Measurements from ENCODE around the gene REXO4. TPM values are rescaled to one million over a fixed set of nuclear protein-coding genes. Genes with fewer than 3 reads are reported as not detected.

REXO4 gene
- total and polyA plus RNA-seq, 2 of the 4 experiments (the other 2 are of a cell fraction), result 16.1 to 21.8 TPM

GRCh38 chr9:133370685-133371084, 47.1 kb downstream of the REXO4 start:
- H4K20me1 ChIP-seq (ENCODE audit: insufficient read depth, low read length), result peaks cover 96% of the 10 kb centered on the region
- no peak overlapping the region for H2BK15ac ChIP-seq (ENCODE audit: low read depth, low read length)
- no peak overlapping the region for H4K8ac ChIP-seq (ENCODE audit: low read depth in 2 of 2, low read length in 2 of 2)
- no peak overlapping the region for H2BK120ac ChIP-seq (ENCODE audit: low read depth, low read length)
- no peak for ATAC-seq (ENCODE audit: low read depth)
- H3K4ac ChIP-seq (ENCODE audit: low read depth, low read length), result no peak overlapping the region
- dilution Hi-C loops (cut with HindIII; ENCODE audit: low sequenced_read_pairs, unreplicated experiment) (no loop called here), in situ Hi-C loops (cut with MboI; ENCODE audit: low sequenced_read_pairs) (no loop called here), intact Hi-C loops (cut with micrococcal nuclease) (no loop called here)
- H3K27ac ChIP-seq (ENCODE audit: insufficient read depth, low read length), result no peak overlapping the region
- H2AFZ ChIP-seq (replicated peaks; ENCODE audit: low read length, poor library complexity), result no peak overlapping the region
- no peak overlapping the region for H3K4me3 ChIP-seq (ENCODE audit: insufficient read depth, low read depth, low read length)
- ChIA-PET CTCF (no interaction called here), POLR2A (ENCODE audit: unreplicated experiment) (no interaction called here)
- H3K9me3 ChIP-seq (ENCODE audit: control insufficient read depth, insufficient read depth, low read length), result no peaks in the 10 kb centered on the region
- no peak overlapping the region for H3K56ac ChIP-seq (ENCODE audit: extremely low read depth, insufficient read depth, low read length)
- H3K9ac ChIP-seq (ENCODE audit: low read depth, low read length), result no peak overlapping the region
- no peaks in the 10 kb centered on the region for H3K27me3 ChIP-seq (ENCODE audit: control insufficient read depth, insufficient read depth, low read length)
- H3K14ac ChIP-seq (replicated peaks; ENCODE audit: low read depth, low read length), result no peak overlapping the region
- H3K9me1 ChIP-seq (ENCODE audit: insufficient read depth, low read length), result peaks cover 32% of the 10 kb centered on the region
- peaks cover 13 to 60% of the 10 kb centered on the region in 2 experiments for H3K79me1 ChIP-seq (ENCODE audit: low read depth in 1 of 2, low read length in 2 of 2)
- no peak overlapping the region for H3K18ac ChIP-seq (ENCODE audit: low read depth, low read length)
- DNase-seq, result no peak
- H3K4me2 ChIP-seq (ENCODE audit: low read depth, low read length), result no peak overlapping the region
- H2BK5ac ChIP-seq (ENCODE audit: low read depth, low read length, poor library complexity, severe bottlenecking), result no peak overlapping the region
- no peak overlapping the region for H4K91ac ChIP-seq (ENCODE audit: insufficient read depth, low read depth, low read length)
- peaks cover 12% of the 10 kb centered on the region for H3K4me1 ChIP-seq (ENCODE audit: control insufficient read depth, insufficient read depth, low read length)
- no peak overlapping the region for H4K5ac ChIP-seq (ENCODE audit: low read depth, low read length)
- no peak overlapping the region for H3K23ac ChIP-seq (ENCODE audit: low read depth, low read length)
- 100% methylated on average over 3 of the region's 9 CpGs; no CpG with 5 or more reads in 1 of the 2 experiments for WGBS, 2 experiments (ENCODE audit: extremely low coverage in 2 of 2, insufficient read length in 1 of 2)
- H2BK20ac ChIP-seq (ENCODE audit: low read depth, low read length), result no peak overlapping the region
- peaks cover 67% of the 10 kb centered on the region for H3K36me3 ChIP-seq (ENCODE audit: control insufficient read depth, insufficient read depth, low read length)
- TF ChIP-seq CHD1 (IDR thresholded peaks at IDR 0.05; ENCODE audit: low read depth, low read length), result no peak
- H2AK9ac ChIP-seq (replicated peaks; ENCODE audit: low read depth, low read length, poor library complexity), result no peak overlapping the region
- BruUV-seq (replicated peaks), result no TSS peak
- H2AK5ac ChIP-seq (ENCODE audit: low read depth, low read length), result no peak overlapping the region
